OCI-LY3 (cell line): ENCODE data around the gene DHX30.

Experiments
- CTCF ChIP-seq: fragments of 200-600, 300-600 bp; sonication (generic); IDR thresholded peaks from 2 replicates; pipeline ENCODE4 v1.5.1; 2014; ENCODE audit warnings: antibody characterized with exemption, low read length, low read depth
- EZH2phosphoT487 ChIP-seq: fragments of 200-600 bp; shearing (Covaris generic); IDR thresholded peaks from 2 replicates; pipeline ENCODE4 v1.6.1; 2018; ENCODE audit warnings: antibody characterized with exemption, mixed run types, low read depth

DNA sequence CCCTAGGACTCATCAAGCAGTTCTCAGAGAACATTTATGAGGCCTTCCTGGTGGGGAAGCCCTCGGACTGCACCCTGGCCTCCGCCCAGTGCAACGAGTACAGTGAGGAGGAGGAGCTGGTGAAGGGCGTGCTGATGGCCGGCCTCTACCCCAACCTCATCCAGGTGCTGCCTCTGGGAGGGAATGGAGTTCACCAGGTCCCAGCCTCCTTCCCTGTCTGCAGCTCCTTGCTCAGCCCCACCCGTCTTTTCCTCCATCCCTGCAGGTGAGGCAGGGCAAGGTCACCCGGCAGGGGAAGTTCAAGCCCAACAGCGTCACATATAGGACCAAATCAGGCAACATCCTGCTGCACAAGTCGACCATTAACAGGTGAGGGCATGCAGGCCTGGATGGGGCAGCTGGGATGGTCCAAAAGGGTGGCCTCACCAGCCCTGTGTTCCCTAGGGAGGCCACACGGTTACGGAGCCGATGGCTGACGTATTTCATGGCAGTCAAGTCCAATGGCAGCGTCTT, 46.3 kb downstream of the DHX30 start:
- TF ChIP-seq CTCF, result no peak
- no peak for TF ChIP-seq EZH2phosphoT487
